IPS-18a (cell line): ENCODE measurements around the gene PLEKHG7.

Experiments
- H3K27ac ChIP-seq: one replicate; pipeline ENCODE4 v1.5.1; 2013; ENCODE audit warnings: low read length
- H3K27me3 ChIP-seq: one replicate; pipeline ENCODE4 v1.6.1; 2013; ENCODE audit warnings: mild to moderate bottlenecking, low read length; ENCODE audit not compliant: control insufficient read depth, insufficient read depth
- H3K36me3 ChIP-seq: one replicate; pipeline ENCODE4 v1.6.1; 2013; ENCODE audit warnings: low read depth, low read length; ENCODE audit not compliant: control insufficient read depth
- H3K4me1 ChIP-seq: one replicate; pipeline ENCODE4 v1.6.1; 2013; ENCODE audit warnings: low read depth, low read length; ENCODE audit not compliant: control insufficient read depth
- H3K4me3 ChIP-seq: one replicate; pipeline ENCODE4 v1.5.1; 2013; ENCODE audit warnings: low read length
- H3K9ac ChIP-seq: one replicate; pipeline ENCODE4 v1.6.1; 2013; ENCODE audit warnings: mild to moderate bottlenecking, low read length, moderate library complexity
- H3K9me3 ChIP-seq: one replicate; pipeline ENCODE4 v1.6.1; 2013; ENCODE audit warnings: low read depth, low read length; ENCODE audit not compliant: control insufficient read depth

PLEKHG7 gene

GRCh38 chr12:92821142-92821541, 118.4 kb downstream of the PLEKHG7 start:
- no peaks in the 10 kb centered on the region for H3K9me3 ChIP-seq
- no peak overlapping the region for H3K27ac ChIP-seq
- no peak overlapping the region for H3K9ac ChIP-seq
- no peak overlapping the region for H3K4me3 ChIP-seq
- peaks cover 4% of the 10 kb centered on the region for H3K36me3 ChIP-seq
- H3K4me1 ChIP-seq, result no peaks in the 10 kb centered on the region
- H3K27me3 ChIP-seq, result no peaks in the 10 kb centered on the region
